HG03039 (cell line): Measurements from ENCODE around the gene TMOD4.

ENCODE experiments used
- ATAC-seq: cut with Tn5 transposase; IDR thresholded peaks from one replicate; pipeline ENCODE4 v1.9.1; 2021; ENCODE audit warnings: mild to moderate bottlenecking, moderate library complexity; ENCODE audit not compliant: unreplicated experiment

Gene TMOD4

DNA sequence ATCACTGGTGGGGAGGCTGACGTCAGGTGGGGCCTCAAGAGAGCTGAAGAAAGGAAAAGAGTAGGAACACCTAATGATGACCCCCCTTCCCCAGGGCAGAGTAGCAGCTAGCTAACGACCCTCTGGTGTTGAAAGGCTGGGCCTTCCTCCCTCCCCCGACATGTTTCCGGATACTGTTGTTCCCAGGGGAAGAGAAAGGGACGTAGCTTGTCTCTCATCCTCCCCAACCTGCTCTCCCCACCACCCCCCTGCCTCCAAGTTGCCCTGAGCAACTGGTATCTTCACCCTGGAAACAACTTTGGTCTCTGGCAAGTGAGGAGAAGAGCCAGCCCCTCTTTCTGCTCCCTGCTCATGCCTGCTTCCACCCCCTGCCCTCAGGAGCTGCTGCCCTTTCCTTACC lies 31.8 kb downstream of the TMOD4 start:
- ATAC-seq = no peak

DNA sequence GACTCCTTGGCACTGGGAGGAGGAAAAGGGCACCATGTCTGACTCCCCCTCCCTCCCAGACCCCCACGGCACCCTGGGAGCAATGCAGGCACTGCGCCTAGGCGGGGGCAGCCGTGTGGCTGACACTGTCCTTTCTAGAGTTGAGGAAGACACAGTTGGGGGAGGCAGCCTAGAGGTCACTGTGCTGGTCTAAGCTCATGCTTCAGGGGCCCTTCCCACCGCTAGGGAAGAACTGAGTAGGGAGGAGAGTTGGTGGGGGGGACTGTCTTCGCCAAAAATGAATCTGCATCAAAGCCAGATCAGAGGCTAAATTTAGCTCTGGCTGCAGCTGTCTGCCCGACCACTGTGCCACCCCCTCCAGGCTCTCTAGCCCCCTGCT lies 32.7 kb downstream of the TMOD4 start:
- no peak for ATAC-seq

DNA sequence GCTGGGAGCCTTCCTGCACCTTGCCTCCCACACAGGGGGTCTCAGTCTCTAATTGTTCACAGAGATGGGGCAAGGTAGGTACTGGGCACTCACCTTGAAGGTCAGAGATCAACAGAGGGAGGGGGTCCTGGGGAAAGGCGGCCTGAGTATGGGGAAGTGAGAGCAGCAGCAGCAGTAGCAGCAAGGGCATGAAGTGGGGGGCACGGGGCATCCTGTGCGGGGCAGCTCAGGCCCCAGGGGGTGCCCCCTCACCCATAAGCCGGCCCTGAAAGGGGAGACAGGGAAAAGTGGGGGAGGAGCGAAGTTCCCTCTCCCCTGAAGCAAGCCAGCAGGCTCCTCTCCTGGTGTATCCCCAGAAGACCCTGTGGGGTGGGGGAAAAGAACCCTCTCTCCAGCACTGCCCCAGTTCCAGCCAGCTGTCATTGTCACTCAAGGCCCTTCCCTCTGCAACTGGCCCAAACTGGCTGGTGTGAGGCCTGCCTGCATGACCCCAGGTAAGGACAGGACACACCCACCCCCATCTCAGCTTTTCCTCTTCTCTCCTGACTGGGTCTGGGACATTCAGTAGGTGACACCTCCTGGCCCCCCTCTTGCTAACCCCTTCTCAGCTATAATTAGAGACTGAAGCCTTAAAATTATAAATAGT lies 33.2 kb downstream of the TMOD4 start:
- no peak for ATAC-seq

DNA sequence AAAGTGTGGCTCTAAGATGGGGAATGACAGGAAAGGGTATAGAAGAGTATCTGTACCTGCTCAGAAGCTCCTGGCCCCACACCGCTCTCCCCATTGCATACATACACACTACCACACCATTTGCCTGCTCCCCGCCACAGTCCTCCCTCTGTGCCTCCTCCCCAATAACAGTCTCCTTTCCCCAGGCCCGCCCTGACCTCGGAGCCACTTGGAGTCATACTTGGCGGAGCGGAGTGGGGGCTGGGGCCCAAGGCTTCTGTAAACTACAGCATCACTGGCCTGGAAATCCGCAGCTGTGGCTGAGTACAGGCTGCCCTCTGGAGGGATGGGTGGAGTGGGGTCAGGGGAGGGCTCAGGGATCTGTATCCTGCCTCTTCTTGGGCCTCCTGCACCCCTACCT lies 38.0 kb downstream of the TMOD4 start:
- no peak for ATAC-seq

DNA sequence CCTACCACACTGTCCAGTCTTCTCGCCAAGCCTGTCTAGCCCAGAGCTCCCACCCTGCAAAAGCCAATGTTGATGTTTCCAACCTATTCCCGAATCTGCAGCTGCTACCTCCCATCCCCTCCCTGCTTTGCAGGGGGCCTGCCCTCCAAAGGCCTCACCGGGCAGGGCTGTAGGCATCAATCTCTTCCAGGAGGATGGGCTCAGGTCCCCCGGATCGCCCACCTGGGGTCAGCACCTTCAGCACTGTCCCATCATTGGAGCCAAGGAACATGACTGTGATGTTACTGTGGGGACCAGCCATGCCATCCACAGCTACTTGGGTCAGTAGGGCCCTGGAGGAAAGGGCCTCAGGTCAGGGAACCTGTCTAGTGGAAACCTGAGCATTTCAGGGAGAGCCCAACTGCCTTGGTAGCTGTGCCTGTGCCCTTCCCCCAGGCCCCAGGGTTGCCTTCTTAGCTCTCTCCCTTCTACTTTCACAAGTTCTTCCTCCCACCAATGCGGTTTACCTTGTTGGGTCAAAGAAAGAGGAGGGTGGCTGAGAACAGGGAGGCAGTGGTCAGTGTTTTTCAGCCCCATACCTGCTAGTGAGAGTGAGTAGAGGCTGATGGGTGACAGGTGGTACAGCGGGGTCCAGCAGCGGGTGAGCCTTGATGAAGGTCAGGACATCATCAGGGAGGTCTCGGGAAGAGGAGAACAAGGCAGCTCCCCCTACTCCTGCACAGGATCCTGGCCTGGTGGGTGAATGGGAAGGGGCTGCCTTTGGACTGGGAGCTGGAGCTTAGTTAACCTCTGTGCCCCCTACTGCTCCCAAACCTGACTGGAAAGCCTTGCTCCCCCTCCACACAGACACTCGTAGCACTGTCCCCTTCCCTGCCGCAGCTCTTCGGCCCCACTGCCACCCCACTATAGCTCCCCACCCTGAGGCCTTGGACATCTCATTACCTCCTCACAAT lies 40.1 kb downstream of the TMOD4 start:
- ATAC-seq = no peak

DNA sequence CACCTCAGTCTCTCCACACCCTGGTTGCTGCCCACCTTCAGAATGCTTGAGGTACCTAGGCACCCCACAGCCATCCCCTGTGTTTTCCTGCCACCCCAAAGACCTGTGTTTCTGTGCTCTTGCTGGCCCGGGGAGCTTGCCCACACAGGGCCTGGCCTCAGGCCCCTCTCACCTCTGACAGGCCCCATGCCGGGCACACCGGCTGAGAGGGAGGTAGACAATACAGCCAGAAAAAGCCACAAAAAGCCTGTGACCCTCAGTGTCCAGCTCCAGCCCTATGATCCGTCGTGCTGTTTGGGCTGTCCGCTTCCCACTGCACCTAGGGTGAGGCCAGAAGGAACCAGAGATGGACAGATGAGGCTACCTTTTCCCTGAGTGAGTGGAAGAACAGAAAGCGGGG lies 40.8 kb downstream of the TMOD4 start:
- no peak for ATAC-seq

DNA sequence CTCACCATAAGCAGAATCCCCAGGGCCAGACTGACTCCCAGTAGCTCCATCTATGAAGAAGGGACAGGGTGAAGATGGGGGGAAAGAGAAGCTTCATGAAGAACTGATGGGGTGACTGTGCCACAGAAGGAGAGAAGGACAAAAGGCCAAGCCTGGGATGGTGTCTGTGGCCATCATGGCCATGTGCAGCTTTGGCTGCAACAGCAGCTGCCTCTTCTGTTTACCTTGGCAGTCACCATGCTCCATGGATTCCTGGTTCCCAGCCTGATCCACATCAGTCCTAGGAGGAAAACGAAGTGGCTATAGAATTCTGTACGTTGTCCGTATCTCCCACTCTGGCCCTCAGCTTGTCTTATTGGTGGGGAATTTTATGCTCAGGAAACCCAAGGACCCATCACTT lies 41.4 kb downstream of the TMOD4 start:
- no peak for ATAC-seq

DNA sequence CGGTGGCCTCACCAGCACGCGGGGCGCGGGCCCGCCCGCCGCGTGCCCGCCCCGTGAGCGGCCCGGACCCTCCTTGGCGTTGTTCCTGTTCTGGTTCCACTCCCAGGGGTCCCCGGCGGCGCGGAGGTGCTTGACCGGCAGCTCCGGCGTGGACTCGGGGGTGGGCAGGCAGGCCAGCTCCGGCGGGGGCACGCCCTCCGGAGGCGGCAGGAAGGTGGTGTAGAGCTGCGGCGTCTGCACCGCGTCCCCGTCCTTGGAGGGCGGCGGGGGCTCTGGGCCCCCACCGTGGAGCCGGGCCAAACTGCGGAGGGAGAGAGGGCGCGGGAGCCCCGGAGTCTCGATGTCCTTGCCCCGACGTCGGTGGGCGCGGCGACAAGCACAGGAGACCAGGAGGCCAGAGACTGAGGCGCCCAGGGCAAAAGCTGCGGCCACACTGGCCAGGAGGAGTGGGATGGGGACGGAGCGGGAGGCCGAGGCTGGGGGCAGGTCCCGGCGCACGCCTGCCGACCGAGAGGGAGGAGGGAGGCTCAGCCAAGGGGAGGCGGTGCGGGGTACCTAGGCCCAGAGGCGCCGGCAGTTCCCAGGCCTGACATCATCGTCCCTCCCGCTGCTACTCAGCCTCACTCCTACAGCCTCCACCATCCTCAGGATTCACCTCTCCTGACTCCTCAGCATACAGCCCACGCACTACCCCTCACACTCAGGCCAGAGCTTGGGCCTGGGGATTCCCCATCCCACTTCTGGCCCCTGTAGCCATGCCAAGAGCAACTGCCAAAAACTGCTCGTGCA lies 42.6 kb downstream of the TMOD4 start:
- no peak for ATAC-seq

DNA sequence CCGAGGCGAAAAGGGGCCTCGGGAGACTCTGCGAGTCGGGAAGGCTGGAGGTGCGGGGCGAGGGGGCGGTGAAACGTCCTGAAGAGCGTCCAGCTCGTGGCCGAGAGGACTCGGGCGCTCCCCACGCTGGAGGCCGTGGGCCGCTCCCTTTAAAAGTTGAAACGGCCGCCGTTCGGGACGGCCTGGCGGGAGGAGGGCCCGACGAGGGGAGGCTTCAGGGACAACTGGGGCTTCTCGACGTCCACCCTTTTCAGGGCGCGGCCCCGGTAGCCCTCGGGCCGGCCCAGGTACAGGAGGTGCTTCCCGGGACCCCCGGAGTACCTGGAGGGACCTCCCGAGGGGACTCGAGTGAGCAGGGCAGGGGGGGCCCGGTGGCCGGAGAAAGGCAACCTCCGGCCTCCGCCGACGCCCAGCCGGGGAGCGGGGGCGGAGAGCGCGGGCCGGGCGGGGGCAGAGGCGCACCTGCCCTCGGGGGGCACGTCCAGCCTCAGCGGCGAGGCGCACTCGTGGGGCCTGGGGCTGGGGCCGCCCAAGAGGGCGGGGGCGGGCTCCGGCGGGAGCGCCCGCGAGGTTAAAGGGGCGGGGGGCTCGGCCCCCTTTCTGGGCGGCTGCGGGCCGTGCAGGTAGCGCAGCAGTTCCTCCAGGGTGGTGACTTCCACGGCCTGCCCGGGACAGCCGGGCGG lies 43.3 kb downstream of the TMOD4 start:
- ATAC-seq = no peak

DNA sequence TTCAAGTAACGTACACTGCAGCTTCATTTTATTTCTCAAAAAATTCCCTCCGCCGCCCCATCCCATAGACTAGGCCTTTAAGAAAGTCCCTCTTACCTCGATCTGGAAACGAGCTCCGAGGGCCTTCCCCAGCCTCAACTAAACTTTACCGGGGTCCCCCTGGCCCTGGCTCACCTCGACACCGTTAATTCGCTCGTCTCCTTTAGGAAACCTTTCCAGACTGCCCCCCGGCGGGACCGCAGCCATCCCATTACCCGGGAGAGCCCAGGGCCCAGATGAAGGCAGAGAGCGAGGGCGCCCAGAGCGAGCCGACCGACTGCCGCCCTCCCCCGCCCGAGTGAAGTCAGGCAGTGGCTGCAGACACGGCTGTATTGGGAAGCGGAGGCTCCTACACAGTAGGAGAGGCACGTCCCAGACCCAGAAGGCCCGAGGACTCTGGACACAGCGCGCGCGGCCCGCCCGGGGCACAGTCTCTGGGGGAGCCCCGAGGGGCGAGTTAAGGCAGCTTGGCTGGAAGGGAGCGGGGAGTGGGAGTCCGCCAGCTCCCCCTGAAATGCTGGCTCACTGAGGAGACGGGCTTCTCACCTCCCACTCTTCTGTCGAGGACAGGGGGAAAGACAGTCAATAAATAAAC lies 44.0 kb downstream of the TMOD4 start:
- ATAC-seq = no peak

DNA sequence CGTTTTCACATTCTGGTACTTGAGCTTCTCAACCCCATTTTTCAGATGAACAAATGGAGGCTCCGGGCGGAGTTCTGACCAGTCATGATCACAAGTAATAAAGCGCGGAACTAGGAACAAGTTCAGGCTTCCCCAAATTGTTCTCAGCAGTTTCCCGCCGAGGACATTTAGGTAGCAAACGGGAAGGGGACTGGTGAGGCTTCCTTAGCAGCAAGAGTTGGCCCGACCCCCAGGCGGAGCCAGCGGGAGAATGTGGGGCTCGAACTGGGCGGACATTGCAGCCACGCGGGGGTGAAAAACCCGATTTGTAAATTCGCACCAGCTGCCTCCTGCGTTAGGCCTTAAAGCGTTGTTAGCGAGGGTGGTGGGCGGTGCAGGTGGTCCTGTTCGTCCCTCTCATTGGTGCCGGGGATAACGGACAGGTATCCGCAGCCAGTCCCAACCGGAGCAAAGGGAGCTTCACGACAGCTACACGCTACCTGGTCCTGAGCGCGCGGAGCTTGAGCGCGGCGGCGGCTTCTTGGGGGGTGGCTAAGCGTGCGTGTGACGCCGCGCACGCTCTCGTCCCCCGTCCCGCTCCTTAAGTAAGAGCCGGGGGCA lies 44.7 kb downstream of the TMOD4 start:
- ATAC-seq = peak; percentile 64

DNA sequence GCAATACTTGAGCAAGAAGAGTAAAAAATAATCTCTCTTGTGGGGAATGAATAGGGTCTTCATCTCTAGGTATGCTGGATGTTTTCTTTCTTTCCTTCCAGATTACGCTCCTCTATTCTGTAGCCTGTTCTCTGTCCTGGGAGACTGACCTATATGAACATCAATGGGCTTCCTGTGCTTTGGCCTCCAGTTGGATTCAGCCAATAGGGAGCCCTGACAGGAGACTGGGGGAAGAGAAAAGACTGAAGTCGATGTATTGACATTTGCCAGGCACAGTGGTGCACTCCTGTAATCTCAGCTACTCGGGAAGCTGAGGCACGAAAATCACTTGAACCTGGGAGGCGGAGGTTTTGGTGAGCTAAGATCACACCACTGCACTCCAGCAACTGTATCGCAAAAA lies 47.0 kb downstream of the TMOD4 start:
- no peak for ATAC-seq

DNA sequence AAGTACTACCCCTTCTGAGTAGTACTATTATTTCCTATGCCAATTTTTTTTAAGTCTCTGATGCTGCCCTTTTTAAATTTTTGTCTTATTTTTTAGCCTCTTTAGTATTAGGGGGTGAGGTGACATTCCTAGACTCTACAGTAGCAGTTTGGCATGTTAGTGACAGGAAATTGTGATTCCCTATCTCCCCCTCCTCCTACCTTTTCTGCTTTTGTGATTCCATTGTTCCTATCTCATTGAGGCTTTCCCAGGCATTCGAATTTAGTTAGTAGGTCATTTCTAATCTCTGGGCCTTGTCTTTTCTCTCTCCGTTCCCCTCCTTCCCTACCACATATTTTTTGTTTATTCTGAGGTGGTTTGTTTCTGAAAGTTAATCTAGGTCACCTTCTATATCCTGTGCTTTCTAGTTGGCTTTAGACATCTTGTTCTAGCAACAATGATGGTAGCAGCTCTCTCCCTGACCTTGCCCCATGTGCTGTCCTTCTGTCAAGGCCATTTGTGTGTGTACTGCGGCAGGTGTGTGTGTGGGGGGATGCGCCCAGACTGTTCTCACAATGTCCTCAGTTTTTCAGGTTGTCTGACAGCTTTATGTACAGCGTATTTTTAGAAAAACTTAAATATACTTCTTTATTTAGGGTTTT lies 50.9 kb downstream of the TMOD4 start:
- ATAC-seq = no peak
